RWPE1 (cell line): ENCODE results near the gene PIGM.

ENCODE experiments used
- CTCF ChIA-PET: fragments of 350-600 bp; sonication (Branson Sonifier 250); formaldehyde crosslinking; extraction: SDS; loops from one replicate; lab custom pipeline; 2021; lab: Yijun Ruan, JAX
- POLR2A ChIA-PET: fragments of 400-600 bp; formaldehyde crosslinking; extraction: SDS; loops from one replicate; lab custom pipeline; 2020; ENCODE audit warnings: antibody characterized with exemption; ENCODE audit not compliant: low non-redundant PET; lab: Yijun Ruan, JAX
- DNase-seq: peaks from one replicate; pipeline ENCODE4 v3.0.0; 2012; ENCODE audit warnings: low spot score
- H3K27ac ChIP-seq: fragments of 450-650 bp; 2 replicates; pipeline ENCODE4 v1.5.1; 2017
- CTCF ChIP-seq: fragments of 450-650 bp; conservative IDR thresholded peaks from 2 replicates; pipeline ENCODE4 v1.5.1; 2017; ENCODE audit warnings: low read depth, mild to moderate bottlenecking

The PIGM gene

DNA sequence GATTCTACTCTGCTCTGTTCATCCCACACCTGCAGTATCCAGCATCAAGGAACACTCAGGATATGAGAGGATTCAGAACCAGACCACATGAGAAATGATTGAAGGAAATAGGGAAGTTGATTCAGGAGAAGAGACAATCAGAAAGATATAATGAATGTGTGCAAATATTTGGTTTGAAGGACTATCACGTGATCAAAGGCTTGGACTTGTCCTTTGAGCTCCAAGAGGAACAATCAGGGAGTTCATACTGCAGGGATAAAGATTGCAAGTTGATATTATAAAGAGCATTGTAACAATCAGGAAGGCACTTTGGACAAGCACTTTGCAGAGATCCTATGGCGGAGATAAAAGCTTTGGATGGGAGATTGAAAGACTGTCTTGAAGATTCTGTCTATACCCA is 13.9 kb upstream of the PIGM start:
- ChIA-PET CTCF (interaction anchor here (0.8 to 2.5 kb wide), 8 partner anchors 11 to 246 kb away, joined by 3 to 47 read pairs (median 4); partner anchors contain the start of gene KCNJ9), POLR2A (interaction anchor here (0.6 kb wide), 1 partner anchor 33 kb away, joined by 3 read pairs; no protein-coding TSS in a partner anchor)
- DNase-seq: no peak
- no peak for TF ChIP-seq CTCF
- H3K27ac ChIP-seq: no peak overlapping the region

GRCh38 chr1:160043543-160043942 is 11.8 kb upstream of the PIGM start:
- no peak for TF ChIP-seq CTCF
- DNase-seq: no peak
- CTCF ChIA-PET: interaction anchor here (1.1 kb wide), 1 partner anchor 42 kb away, joined by 4 read pairs; no protein-coding TSS in a partner anchor
- no peak overlapping the region for H3K27ac ChIP-seq
- POLR2A ChIA-PET: no interaction called here

GRCh38 chr1:160040476-160040875 is 8.7 kb upstream of the PIGM start:
- no peak for TF ChIP-seq CTCF
- no peak for DNase-seq
- ChIA-PET CTCF (interaction anchor here (0.6 to 0.9 kb wide), 2 partner anchors 10 to 124 kb away, joined by 3 read pairs; no protein-coding TSS in a partner anchor), POLR2A (no interaction called here)
- no peak overlapping the region for H3K27ac ChIP-seq

DNA sequence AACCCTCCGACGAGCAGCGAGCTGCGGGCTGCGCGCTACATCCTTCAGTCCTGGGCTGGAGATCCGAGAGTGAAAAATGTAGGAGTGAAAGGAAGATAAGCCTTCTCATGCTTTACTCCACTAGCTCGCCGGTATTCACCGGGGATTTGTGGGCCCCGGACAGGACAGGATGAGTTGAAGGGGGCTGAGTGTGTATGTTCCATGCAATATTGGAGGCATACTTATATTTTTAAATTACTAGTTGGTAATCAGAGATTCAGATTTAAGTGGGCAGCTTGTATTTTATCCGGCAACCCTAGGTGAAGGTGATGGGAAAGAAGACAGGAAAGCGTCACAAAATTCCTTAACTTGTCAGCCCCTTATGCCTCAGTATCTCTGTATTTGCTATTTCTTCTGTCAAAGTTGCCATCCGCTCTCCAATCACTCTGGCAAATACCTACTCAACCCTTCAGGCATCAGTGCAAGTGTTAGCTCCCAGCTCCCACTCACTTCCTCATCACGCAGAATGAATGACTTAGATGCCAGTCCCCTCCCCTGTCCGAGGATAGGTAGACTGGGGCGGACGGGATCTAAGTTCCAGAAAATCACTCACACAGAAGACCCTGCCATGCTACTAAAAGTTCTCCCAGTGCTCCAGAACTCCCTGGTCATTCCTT is 503 bp upstream of the PIGM start:
- no peak for TF ChIP-seq CTCF
- peak; percentile 41 for DNase-seq
- CTCF ChIA-PET: interaction anchor here (0.6 to 1.3 kb wide), 3 partner anchors 25 to 68 kb away, joined by 3 read pairs; no protein-coding TSS in a partner anchor
- peak overlapping the region; percentile 78 for H3K27ac ChIP-seq
- POLR2A ChIA-PET: interaction anchor here (0.9 kb wide), 1 partner anchor 17 kb away, joined by 5 read pairs; no protein-coding TSS in a partner anchor

GRCh38 chr1:160030657-160031364 is 979 bp downstream of the PIGM start:
- peak overlapping the region; percentile 78 for H3K27ac ChIP-seq
- no peak for TF ChIP-seq CTCF
- peak; percentile 49 for DNase-seq
- ChIA-PET CTCF (interaction anchor here (0.5 to 1.1 kb wide), 4 partner anchors 10 to 905 kb away, joined by 3 to 4 read pairs (median 3); no protein-coding TSS in a partner anchor), POLR2A (interaction anchor here (0.5 to 0.7 kb wide), 3 partner anchors 11 to 298 kb away, joined by 3 read pairs; no protein-coding TSS in a partner anchor)

DNA sequence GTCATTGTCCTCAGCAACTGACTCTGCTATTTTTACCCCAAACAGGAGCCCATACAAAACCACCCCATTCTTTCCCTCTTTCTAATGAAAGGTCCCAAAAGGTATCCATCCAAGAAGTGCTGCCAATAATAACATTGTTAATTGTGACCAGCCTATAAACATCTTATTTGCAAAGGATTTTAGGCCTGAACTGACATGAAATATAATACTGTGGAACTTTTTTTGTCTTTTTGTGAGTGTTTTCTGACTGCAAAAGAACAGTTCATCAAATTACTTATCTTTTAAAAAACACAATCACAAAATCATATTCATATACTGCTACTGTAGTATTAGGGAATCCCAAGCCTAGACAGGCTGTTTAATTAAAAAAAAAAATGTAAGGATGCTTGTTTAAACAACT is 3.4 kb downstream of the PIGM start:
- H3K27ac ChIP-seq: no peak overlapping the region

More for the DNA sequence above, 3.4 kb downstream of the PIGM start:
- ChIA-PET POLR2A (no interaction called here), CTCF (interaction anchor here (0.9 kb wide), 1 partner anchor 68 kb away, joined by 5 read pairs; no protein-coding TSS in a partner anchor)
- no peak for DNase-seq
- no peak for TF ChIP-seq CTCF
